Neural progenitor cell (in vitro differentiated cells): ENCODE measurements around the gene MYO18B.

ENCODE experiments used
- CTCF ChIP-seq: fragments of 200-600 bp; sonication (generic); IDR thresholded peaks from 2 replicates; pipeline ENCODE4 v1.5.1; 2017; ENCODE audit warnings: antibody characterized with exemption, mild to moderate bottlenecking
- EZH2 ChIP-seq: fragments of 200-600 bp; sonication (generic); IDR thresholded peaks from 2 replicates; pipeline ENCODE4 v1.6.1; 2017; ENCODE audit warnings: antibody characterized with exemption, mild to moderate bottlenecking, moderate library complexity
- EZH2phosphoT487 ChIP-seq: fragments of 200-600 bp; sonication (generic); IDR thresholded peaks from 2 replicates; pipeline ENCODE4 v1.6.1; 2017; ENCODE audit warnings: antibody characterized with exemption

GRCh38 chr22:25895678-25896077, 153.7 kb downstream of the MYO18B start:
- TF ChIP-seq CTCF (no peak), EZH2phosphoT487 (no peak), EZH2 (no peak)
